Fibroblast of skin of abdomen (primary cell): ENCODE measurements around the gene SAMSN1. TPM values are rescaled to one million over a fixed set of nuclear protein-coding genes. Genes with fewer than 3 reads are reported as not detected.

Experiments
- DNase-seq: peaks from one replicate; pipeline ENCODE4 v3.0.0-alpha.2; 2013
- polyA plus RNA-seq, 2 experiments: library from polyadenylated mRNA; unstranded; fragments of 120-200 nt; gene quantifications; one replicate each; pipeline ENCODE4 v1.2.1, GENCODE V29; 2013; ENCODE audit not compliant: insufficient read length in 2 of 2

Gene SAMSN1
- not detected for polyA plus RNA-seq (2013, experiment 1 of 2; ENCODE audit: insufficient read length)
- polyA plus RNA-seq (2013, experiment 2 of 2; ENCODE audit: insufficient read length): not detected

- no peak for DNase-seq
Observed at GRCh38 chr21:14545906-14546480, at the start of gene SAMSN1. TSS of gene SAMSN1 (minus strand) at chr21:14546315. CDS start at chr21:14546261, 54 bp downstream.

GRCh38 chr21:14595449-14595848 is 49.3 kb upstream of the SAMSN1 start:
- no peak for DNase-seq

GRCh38 chr21:14594967-14595366 is 48.9 kb upstream of the SAMSN1 start:
- no peak for DNase-seq

GRCh38 chr21:14593230-14593629 is 47.1 kb upstream of the SAMSN1 start:
- DNase-seq: no peak

GRCh38 chr21:14592296-14593000 is 46.3 kb upstream of the SAMSN1 start:
- DNase-seq: no peak

- DNase-seq: peak; percentile 2
Observed at GRCh38 chr21:14591882-14592281, 45.8 kb upstream of the SAMSN1 start.

- no peak for DNase-seq
Observed at GRCh38 chr21:14591377-14591776, 45.3 kb upstream of the SAMSN1 start.

- no peak for DNase-seq
Observed at GRCh38 chr21:14589855-14590563, 43.9 kb upstream of the SAMSN1 start.

GRCh38 chr21:14587266-14587665 is 41.2 kb upstream of the SAMSN1 start:
- no peak for DNase-seq

GRCh38 chr21:14585122-14585521 is 39.0 kb upstream of the SAMSN1 start:
- DNase-seq: no peak

- no peak for DNase-seq
Observed at GRCh38 chr21:14584357-14585095, 38.4 kb upstream of the SAMSN1 start.

- DNase-seq: no peak
Observed at GRCh38 chr21:14583629-14584255, 37.6 kb upstream of the SAMSN1 start.

- DNase-seq: no peak
Observed at GRCh38 chr21:14582934-14583628, 37.0 kb upstream of the SAMSN1 start.

GRCh38 chr21:14581902-14582457 is 35.9 kb upstream of the SAMSN1 start:
- DNase-seq: no peak

- no peak for DNase-seq
Observed at GRCh38 chr21:14573244-14573643, 27.1 kb upstream of the SAMSN1 start.

GRCh38 chr21:14572204-14572780 is 26.2 kb upstream of the SAMSN1 start:
- no peak for DNase-seq

- no peak for DNase-seq
Observed at GRCh38 chr21:14569868-14570267, 23.8 kb upstream of the SAMSN1 start.

- DNase-seq: no peak
Observed at GRCh38 chr21:14569026-14569621, 23.0 kb upstream of the SAMSN1 start.

- no peak for DNase-seq
Observed at GRCh38 chr21:14567331-14568279, 21.5 kb upstream of the SAMSN1 start.
